Neural cell (in vitro differentiated cells): ENCODE measurements around the gene GRIFIN.

ENCODE experiments used
- MXI1 ChIP-seq: fragments of 450-650 bp; conservative IDR thresholded peaks from 2 replicates; pipeline ENCODE4 v1.6.1; 2014; ENCODE audit warnings: antibody characterized with exemption, mild to moderate bottlenecking; ENCODE audit not compliant: poor library complexity, severe bottlenecking
- POLR2AphosphoS5 ChIP-seq: IDR thresholded peaks from 2 replicates; pipeline ENCODE4 v1.6.1; 2012
- REST ChIP-seq: IDR thresholded peaks from 2 replicates; pipeline ENCODE4 v1.6.1; 2012; ENCODE audit warnings: borderline replicate concordance
- SMC3 ChIP-seq: fragments of 450-650 bp; conservative IDR thresholded peaks from 2 replicates; pipeline ENCODE4 v1.6.1; 2014; ENCODE audit warnings: antibody characterized with exemption, mild to moderate bottlenecking, moderate library complexity; ENCODE audit not compliant: poor library complexity
- TAF1 ChIP-seq: IDR thresholded peaks from 2 replicates; pipeline ENCODE4 v1.6.1; 2012; ENCODE audit warnings: low read depth
- TF ChIP-seq, protein P1 (sequence below): fragments of 450-650 bp; IDR thresholded peaks from 2 replicates; pipeline ENCODE4 v1.5.1; 2014; ENCODE audit warnings: antibody characterized with exemption, mild to moderate bottlenecking, moderate library complexity; ENCODE audit not compliant: poor library complexity, severe bottlenecking

GRCh38 chr7:2497500-2498336 lies 21.5 kb upstream of the GRIFIN start:
- TF ChIP-seq, protein P1, sequence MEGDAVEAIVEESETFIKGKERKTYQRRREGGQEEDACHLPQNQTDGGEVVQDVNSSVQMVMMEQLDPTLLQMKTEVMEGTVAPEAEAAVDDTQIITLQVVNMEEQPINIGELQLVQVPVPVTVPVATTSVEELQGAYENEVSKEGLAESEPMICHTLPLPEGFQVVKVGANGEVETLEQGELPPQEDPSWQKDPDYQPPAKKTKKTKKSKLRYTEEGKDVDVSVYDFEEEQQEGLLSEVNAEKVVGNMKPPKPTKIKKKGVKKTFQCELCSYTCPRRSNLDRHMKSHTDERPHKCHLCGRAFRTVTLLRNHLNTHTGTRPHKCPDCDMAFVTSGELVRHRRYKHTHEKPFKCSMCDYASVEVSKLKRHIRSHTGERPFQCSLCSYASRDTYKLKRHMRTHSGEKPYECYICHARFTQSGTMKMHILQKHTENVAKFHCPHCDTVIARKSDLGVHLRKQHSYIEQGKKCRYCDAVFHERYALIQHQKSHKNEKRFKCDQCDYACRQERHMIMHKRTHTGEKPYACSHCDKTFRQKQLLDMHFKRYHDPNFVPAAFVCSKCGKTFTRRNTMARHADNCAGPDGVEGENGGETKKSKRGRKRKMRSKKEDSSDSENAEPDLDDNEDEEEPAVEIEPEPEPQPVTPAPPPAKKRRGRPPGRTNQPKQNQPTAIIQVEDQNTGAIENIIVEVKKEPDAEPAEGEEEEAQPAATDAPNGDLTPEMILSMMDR, result no peak
- TF ChIP-seq SMC3, result no peak
- no peak for TF ChIP-seq MXI1
- no peak for TF ChIP-seq POLR2AphosphoS5
- TF ChIP-seq TAF1, result no peak
- TF ChIP-seq REST, result no peak
